A549 (cell line): Measurements from ENCODE around the gene APBB2. TPM values are rescaled to one million over a fixed set of nuclear protein-coding genes. Genes with fewer than 3 reads are reported as not detected.
A peak's percentile ranks its signal among the peaks of the same experiment; 100 is the strongest.

ENCODE experiments used
- ATAC-seq, 2 experiments: fragments of 200-7000 bp in 1 of 2; fragments of >200 bp in 1 of 2; cut with Nextera tagmentation in 1 of 2; cut with Tn5 transposase in 1 of 2; 3 replicates each; pipeline versions ENCODE4 v1.8.0 to v1.9.1; 2018 to 2020; ENCODE audit warnings: mild to moderate bottlenecking in 1 of 2, moderate library complexity in 1 of 2
- CTCF ChIA-PET: fragments of 300-600 bp; sonication (Branson Sonifier 250); formaldehyde crosslinking; extraction: SDS; loops from one replicate; lab custom pipeline; 2021; ENCODE audit warnings: antibody characterized with exemption, inconsistent platforms; lab: Yijun Ruan, JAX
- POLR2A ChIA-PET: fragments of 350-600 bp; formaldehyde crosslinking; extraction: SDS; loops from one replicate; lab custom pipeline; 2021; ENCODE audit warnings: antibody characterized with exemption, inconsistent platforms; lab: Yijun Ruan, JAX
- DNase-seq, 2 experiments: peaks; one replicate each; pipeline versions ENCODE4 v3.0.0 to v3.0.0-alpha.2; 2011 to 2016; ENCODE audit warnings: low read depth in 1 of 2, low spot score in 1 of 2
- FAIRE-seq: peaks from 2 replicates; lab custom pipeline; 2011; peaks lifted over from hg19 to GRCh38; lab: Jason Lieb, UNC
- H3K27ac ChIP-seq, 2 experiments: fragments of >200 bp; sonication (Bioruptor Twin); formaldehyde crosslinking; 3 replicates each; pipeline ENCODE4 v1.5.1; 2016 to 2017
- H3K4me1 ChIP-seq: fragments of >200 bp; sonication (Bioruptor Twin); formaldehyde crosslinking; 3 replicates; pipeline ENCODE4 v1.6.1; 2016
- H3K4me2 ChIP-seq: fragments of >200 bp; sonication (Bioruptor Twin); formaldehyde crosslinking; 3 replicates; pipeline ENCODE4 v1.6.1; 2016
- H3K4me3 ChIP-seq: fragments of >200 bp; sonication (Bioruptor Twin); formaldehyde crosslinking; 3 replicates; pipeline ENCODE4 v1.5.1; 2016
- H3K9me3 ChIP-seq: fragments of >200 bp; sonication (Bioruptor Twin); formaldehyde crosslinking; 3 replicates; pipeline ENCODE4 v1.6.1; 2016
- CBX8 ChIP-seq: fragments of 200-600 bp; sonication (generic); IDR thresholded peaks from 2 replicates; pipeline ENCODE4 v1.6.1; 2016
- CHD4 ChIP-seq: fragments of 200-600 bp; sonication (generic); IDR thresholded peaks from 2 replicates; pipeline ENCODE4 v1.6.1; 2016; ENCODE audit warnings: antibody characterized with exemption, mild to moderate bottlenecking, borderline replicate concordance
- CTCF ChIP-seq: fragments of >200 bp; sonication (Bioruptor Twin); formaldehyde crosslinking; IDR thresholded peaks from 3 replicates; pipeline ENCODE4 v1.5.1; 2016
- EHMT2 ChIP-seq: fragments of 200-600 bp; sonication (generic); IDR thresholded peaks from 2 replicates; pipeline ENCODE4 v1.6.1; 2016; ENCODE audit warnings: antibody characterized with exemption, low read depth, mild to moderate bottlenecking, moderate library complexity
- HOXB13 ChIP-seq: fragments of 250-450 bp; sonication (Bioruptor Pico); IDR thresholded peaks from 2 replicates; pipeline ENCODE4 v1.5.0; 2020; ENCODE audit warnings: low read depth, mild to moderate bottlenecking, moderate library complexity
- HOXB5 ChIP-seq: fragments of 250-450 bp; sonication (Bioruptor Pico); IDR thresholded peaks from 2 replicates; pipeline ENCODE4 v1.5.0; 2020; ENCODE audit warnings: mild to moderate bottlenecking, moderate library complexity
- NR3C1 ChIP-seq: fragments of >200 bp; sonication (Bioruptor Twin); formaldehyde crosslinking; IDR thresholded peaks from 3 replicates; pipeline ENCODE4 v1.6.1; 2017
- PHF8 ChIP-seq: fragments of 200-600 bp; sonication (generic); IDR thresholded peaks from 2 replicates; pipeline ENCODE4 v1.6.1; 2016; ENCODE audit warnings: low read depth, mild to moderate bottlenecking, antibody characterized with exemption, moderate library complexity, borderline replicate concordance
- RAD21 ChIP-seq, 2 experiments: fragments of >200 bp in 1 of 2; sonication (Bioruptor Twin) in 1 of 2; formaldehyde crosslinking in 1 of 2; IDR thresholded peaks in 1 of 2; conservative IDR thresholded peaks in 1 of 2; 2 replicates in 1 of 2; 3 replicates in 1 of 2; pipeline ENCODE4 v1.6.1; 2012 to 2018; ENCODE audit warnings: inconsistent platforms in 1 of 2
- REST ChIP-seq: fragments of 200-600 bp; sonication (generic); IDR thresholded peaks from 2 replicates; pipeline ENCODE4 v1.6.1; 2016; ENCODE audit warnings: antibody characterized with exemption, mild to moderate bottlenecking, moderate library complexity
- RFX5 ChIP-seq: fragments of 450-650 bp; IDR thresholded peaks from 2 replicates; pipeline ENCODE4 v1.7.1; 2014; ENCODE audit warnings: antibody characterized with exemption, mild to moderate bottlenecking, moderate library complexity
- SMC3 ChIP-seq: fragments of >200 bp; sonication (Bioruptor Twin); formaldehyde crosslinking; IDR thresholded peaks from 3 replicates; pipeline ENCODE4 v1.6.1; 2018; ENCODE audit warnings: inconsistent platforms
- SREBF2 ChIP-seq: fragments of 450-650 bp; IDR thresholded peaks from 2 replicates; pipeline ENCODE4 v1.6.1; 2014; ENCODE audit warnings: mild to moderate bottlenecking, moderate library complexity
- USF2 ChIP-seq: fragments of 450-650 bp; IDR thresholded peaks from 2 replicates; pipeline ENCODE4 v1.6.1; 2014; ENCODE audit warnings: antibody characterized with exemption
- WGBS: methylation state at CpG from one replicate; pipeline ENCODE4 v1.1.6; 2017; ENCODE audit errors: missing lambda C conversion rate; 5-methylcytosine and 5-hydroxymethylcytosine counted together
- polyA plus RNA-seq, 4 experiments: library from polyadenylated mRNA; depleted of rRNA in 3 of 4; stranded (reverse); fragments of >200 nt; fragmentation: RNase III in 1 of 4; extraction: RNeasy Plus Mini Kit Qiagen cat#74134 plus additional on column Dnase treatment in 1 of 4; gene quantifications; 2 replicates in 3 of 4; 3 replicates in 1 of 4; pipeline ENCODE4 v1.2.3, GENCODE V29; 2011 to 2017

The APBB2 gene
- polyA plus RNA-seq, 2 of the 4 experiments (the other 2 are of a cell fraction), result 8.3 to 31.9 TPM

GRCh38 chr4:40976343-40976742, 238.0 kb downstream of the APBB2 start:
- ATAC-seq (peak in 1 of 2 experiments; percentile 63; a peak in 1 of 6 replicates), DNase-seq (peak; percentile 14 to 59), FAIRE-seq (peak; percentile 18)
- ChIA-PET CTCF (interaction anchor here (0.7 to 5.9 kb wide), 24 partner anchors 9 to 239 kb away, joined by 3 to 54 read pairs (median 4); partner anchors contain the start of gene APBB2), POLR2A (interaction anchor here (1.0 to 1.2 kb wide), 3 partner anchors 22 to 281 kb away, joined by 3 to 9 read pairs (median 5); partner anchors contain the start of genes APBB2 and UCHL1)
- TF ChIP-seq RAD21 (conservative IDR thresholded peaks at IDR 0.05 in 1 of 2, IDR thresholded peaks at IDR 0.05 in 1 of 2), result peak; percentile 63 to 70
- TF ChIP-seq CTCF, result peak; percentile 73
- TF ChIP-seq CBX8, result no peak
- TF ChIP-seq NR3C1, result no peak
- peak; percentile 88 for TF ChIP-seq SMC3
- TF ChIP-seq PHF8, result no peak
- TF ChIP-seq EHMT2, result no peak
- no peak overlapping the region for H3K4me2 ChIP-seq
- no peak overlapping the region for H3K4me3 ChIP-seq
- H3K27ac ChIP-seq, result peak overlapping the region in 1 of 2 experiments; percentile 64; a peak in 3 of 6 replicates
- no peaks in the 10 kb centered on the region for H3K9me3 ChIP-seq
- H3K4me1 ChIP-seq, result peaks cover 4% of the 10 kb centered on the region; the same call in 2 of the 3 replicates

- POLR2A ChIA-PET, result no interaction called here
- DNase-seq (no peak), FAIRE-seq (no peak), ATAC-seq (no peak)
- TF ChIP-seq HOXB5 (CRISPR knock-in tag), result no peak
- no peak for TF ChIP-seq HOXB13 (CRISPR knock-in tag)
- TF ChIP-seq USF2, result no peak
- no peak for TF ChIP-seq SREBF2
- no peak for TF ChIP-seq REST
- TF ChIP-seq RFX5, result no peak
- Histone ChIP-seq H3K4me3 (no peak overlapping the region), H3K9me3 (no peaks in the 10 kb centered on the region), H3K4me1 (peaks cover 4% of the 10 kb centered on the region; the same call in 2 of the 3 replicates), H3K4me2 (no peak overlapping the region), H3K27ac (no peak overlapping the region)
- 88% methylated on average over 1 of the region's 1 CpG for WGBS
- CTCF ChIA-PET, result interaction anchor here (1.2 to 1.3 kb wide), 2 partner anchors 33 to 241 kb away, joined by 3 read pairs; partner anchors contain the start of gene APBB2
Measured at GRCh38 chr4:40972722-40973121, 241.6 kb downstream of the APBB2 start.

- TF ChIP-seq RFX5 (no peak), HOXB5 (CRISPR knock-in tag) (no peak), CHD4 (no peak)
- no peak overlapping the region for H3K4me2 ChIP-seq
- CTCF ChIA-PET, result interaction anchor here (1.4 kb wide), 1 partner anchor 243 kb away, joined by 3 read pairs; the partner anchor contains the start of gene APBB2
- no peak overlapping the region for H3K4me3 ChIP-seq
- H3K27ac ChIP-seq, result no peak overlapping the region
- H3K4me1 ChIP-seq, result peaks cover under 1% of the 10 kb centered on the region; the same call in 2 of the 3 replicates
- no peak for FAIRE-seq
- no peak for ATAC-seq
- H3K9me3 ChIP-seq, result no peaks in the 10 kb centered on the region
- 55% methylated on average over 3 of the region's 3 CpGs for WGBS
- POLR2A ChIA-PET, result no interaction called here
- DNase-seq, result no peak
Measured at GRCh38 chr4:40971338-40971737, 243.0 kb downstream of the APBB2 start.
